Astrocyte (in vitro differentiated cells and primary cell): ENCODE measurements around the gene C2orf92. TPM values are rescaled to one million over a fixed set of nuclear protein-coding genes. Genes with fewer than 3 reads are reported as not detected.
A peak's percentile ranks its signal among the peaks of the same experiment; 100 is the strongest.

ENCODE experiments used
- DNase-seq: peaks from one replicate; pipeline ENCODE4 v3.0.0-alpha.2; 2010; ENCODE audit warnings: low read depth
- FAIRE-seq: peaks from 2 replicates; lab custom pipeline; 2011; peaks lifted over from hg19 to GRCh38; lab: Jason Lieb, UNC
- H2AFZ ChIP-seq: 2 replicates; pipeline ENCODE4 v1.6.0; 2012; ENCODE audit warnings: low read depth, low read length, inconsistent platforms
- H3K27ac ChIP-seq: 2 replicates; pipeline ENCODE4 v1.5.1; 2011; ENCODE audit warnings: low read depth, low read length, inconsistent platforms
- H3K27me3 ChIP-seq: 2 replicates; pipeline ENCODE4 v1.6.0; 2011; ENCODE audit warnings: low read length, inconsistent platforms; ENCODE audit not compliant: insufficient read depth
- H3K36me3 ChIP-seq: 2 replicates; pipeline ENCODE4 v1.5.1; 2011; ENCODE audit warnings: low read length, inconsistent platforms; ENCODE audit not compliant: insufficient read depth
- H3K4me1 ChIP-seq: 2 replicates; pipeline ENCODE4 v1.5.1; 2011; ENCODE audit warnings: low read length, inconsistent platforms; ENCODE audit not compliant: insufficient read depth
- H3K4me2 ChIP-seq: 2 replicates; pipeline ENCODE4 v1.6.0; 2012; ENCODE audit warnings: low read length, inconsistent platforms
- H3K4me3 ChIP-seq: 2 replicates; pipeline ENCODE4 v1.5.1; 2011; ENCODE audit warnings: low read depth, mild to moderate bottlenecking, low read length, inconsistent platforms; ENCODE audit not compliant: insufficient read depth
- H3K79me2 ChIP-seq: 2 replicates; pipeline ENCODE4 v1.6.0; 2012; ENCODE audit warnings: mild to moderate bottlenecking, low read length, inconsistent platforms; ENCODE audit not compliant: insufficient read depth
- H3K9ac ChIP-seq: 2 replicates; pipeline ENCODE4 v1.6.0; 2012; ENCODE audit warnings: mild to moderate bottlenecking, low read length, inconsistent platforms
- H3K9me3 ChIP-seq: 2 replicates; pipeline ENCODE4 v1.5.1; 2012; ENCODE audit warnings: low read depth, mild to moderate bottlenecking, low read length, inconsistent platforms; ENCODE audit not compliant: insufficient read depth
- H4K20me1 ChIP-seq: 2 replicates; pipeline ENCODE4 v1.6.0; 2012; ENCODE audit warnings: low read length, inconsistent platforms; ENCODE audit not compliant: insufficient read depth
- H3K27ac Mint-ChIP-seq: one replicate; pipeline ENCODE4 v1.8.0; 2021; ENCODE audit warnings: mild to moderate bottlenecking, mixed read lengths; ENCODE audit not compliant: unreplicated experiment
- H3K27me3 Mint-ChIP-seq: one replicate; pipeline ENCODE4 v1.8.0; 2021; ENCODE audit warnings: low read depth, mixed read lengths; ENCODE audit not compliant: unreplicated experiment
- H3K36me3 Mint-ChIP-seq: one replicate; pipeline ENCODE4 v1.8.0; 2021; ENCODE audit warnings: low read depth, mixed read lengths; ENCODE audit not compliant: unreplicated experiment
- H3K4me1 Mint-ChIP-seq: one replicate; pipeline ENCODE4 v1.8.0; 2021; ENCODE audit warnings: low read depth, mixed read lengths; ENCODE audit not compliant: unreplicated experiment
- H3K4me3 Mint-ChIP-seq: one replicate; pipeline ENCODE4 v1.8.0; 2021; ENCODE audit warnings: mild to moderate bottlenecking, moderate library complexity, mixed read lengths; ENCODE audit not compliant: unreplicated experiment
- H3K9me3 Mint-ChIP-seq: one replicate; pipeline ENCODE4 v1.8.0; 2021; ENCODE audit warnings: mild to moderate bottlenecking, mixed read lengths; ENCODE audit not compliant: unreplicated experiment
- EZH2 ChIP-seq: IDR thresholded peaks from 2 replicates; pipeline ENCODE4 v1.6.1; 2012; ENCODE audit warnings: mild to moderate bottlenecking, low read length, inconsistent platforms; ENCODE audit not compliant: insufficient read depth
- total RNA-seq: library from RNA; stranded (reverse); gene quantifications from 2 replicates; pipeline ENCODE4 v1.2.1, GENCODE V29; 2021
- TF ChIP-seq, protein P1 (sequence below): IDR thresholded peaks from 2 replicates; pipeline ENCODE4 v1.5.1; 2011; ENCODE audit warnings: low read depth, mild to moderate bottlenecking, inconsistent platforms, low read length, moderate library complexity; ENCODE audit not compliant: insufficient read depth

Gene C2orf92
- total RNA-seq, 1 donor from 2014 or later = 15.3 TPM

DNA sequence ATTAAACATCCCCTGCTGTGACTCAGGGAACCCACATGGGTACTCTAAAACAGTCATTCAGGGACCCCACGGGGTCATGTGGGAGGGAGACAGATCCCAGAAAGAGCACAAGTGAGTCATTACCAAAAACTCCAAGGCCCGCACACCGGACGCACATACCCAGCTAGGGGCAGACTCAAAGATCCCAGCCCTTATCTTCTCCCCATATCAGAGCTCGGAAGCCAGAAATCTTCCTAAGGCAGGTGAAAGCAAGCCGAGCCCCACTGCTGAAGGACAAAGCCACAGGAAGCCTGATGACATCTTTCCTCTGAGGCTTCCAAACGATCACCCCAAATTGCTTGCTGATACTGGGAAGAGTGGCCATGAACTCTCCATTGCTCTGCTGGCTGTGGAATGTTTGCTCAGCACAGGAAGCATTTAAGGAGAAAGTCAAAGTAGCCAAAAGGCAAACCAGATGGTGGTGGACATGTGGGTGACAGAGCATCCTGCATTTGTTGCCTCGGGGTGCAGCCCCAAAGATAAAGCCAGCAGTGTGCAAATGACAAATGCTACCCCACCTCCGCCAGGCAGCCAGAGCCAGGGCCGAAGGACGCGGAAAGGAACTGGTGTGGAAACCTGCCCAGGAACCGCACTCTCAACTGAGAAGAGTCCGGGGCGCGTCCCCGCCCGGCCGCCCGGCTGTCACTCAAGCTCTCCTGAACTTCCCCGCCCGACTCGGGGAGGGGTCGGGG, 6.5 kb upstream of the C2orf92 start:
- peak overlapping the region; percentile 94 for H3K4me2 ChIP-seq
- H2AFZ ChIP-seq = peak overlapping the region; percentile 27
- H3K27ac ChIP-seq = peak overlapping the region; percentile 93
- peaks cover 26% of the 10 kb centered on the region for H3K4me1 ChIP-seq
- peaks cover 24% of the 10 kb centered on the region for H4K20me1 ChIP-seq
- FAIRE-seq (no peak), DNase-seq (peak; percentile 89)
- peak overlapping the region; percentile 87 for H3K9ac ChIP-seq
- Mint-ChIP-seq H3K27me3 (no peaks in the 10 kb centered on the region), H3K36me3 (peaks cover 5% of the 10 kb centered on the region), H3K27ac (peak overlapping the region; percentile 99), H3K4me3 (peak overlapping the region; percentile 94), H3K9me3 (no peaks in the 10 kb centered on the region), H3K4me1 (peaks cover 29% of the 10 kb centered on the region)
- H3K79me2 ChIP-seq = peaks cover 35% of the 10 kb centered on the region
- no peaks in the 10 kb centered on the region for H3K9me3 ChIP-seq
- TF ChIP-seq EZH2 = no peak
- TF ChIP-seq, protein P1, sequence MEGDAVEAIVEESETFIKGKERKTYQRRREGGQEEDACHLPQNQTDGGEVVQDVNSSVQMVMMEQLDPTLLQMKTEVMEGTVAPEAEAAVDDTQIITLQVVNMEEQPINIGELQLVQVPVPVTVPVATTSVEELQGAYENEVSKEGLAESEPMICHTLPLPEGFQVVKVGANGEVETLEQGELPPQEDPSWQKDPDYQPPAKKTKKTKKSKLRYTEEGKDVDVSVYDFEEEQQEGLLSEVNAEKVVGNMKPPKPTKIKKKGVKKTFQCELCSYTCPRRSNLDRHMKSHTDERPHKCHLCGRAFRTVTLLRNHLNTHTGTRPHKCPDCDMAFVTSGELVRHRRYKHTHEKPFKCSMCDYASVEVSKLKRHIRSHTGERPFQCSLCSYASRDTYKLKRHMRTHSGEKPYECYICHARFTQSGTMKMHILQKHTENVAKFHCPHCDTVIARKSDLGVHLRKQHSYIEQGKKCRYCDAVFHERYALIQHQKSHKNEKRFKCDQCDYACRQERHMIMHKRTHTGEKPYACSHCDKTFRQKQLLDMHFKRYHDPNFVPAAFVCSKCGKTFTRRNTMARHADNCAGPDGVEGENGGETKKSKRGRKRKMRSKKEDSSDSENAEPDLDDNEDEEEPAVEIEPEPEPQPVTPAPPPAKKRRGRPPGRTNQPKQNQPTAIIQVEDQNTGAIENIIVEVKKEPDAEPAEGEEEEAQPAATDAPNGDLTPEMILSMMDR = no peak
- peak overlapping the region; percentile 79 for H3K4me3 ChIP-seq
- peaks cover 6% of the 10 kb centered on the region for H3K36me3 ChIP-seq
- H3K27me3 ChIP-seq = no peaks in the 10 kb centered on the region

DNA sequence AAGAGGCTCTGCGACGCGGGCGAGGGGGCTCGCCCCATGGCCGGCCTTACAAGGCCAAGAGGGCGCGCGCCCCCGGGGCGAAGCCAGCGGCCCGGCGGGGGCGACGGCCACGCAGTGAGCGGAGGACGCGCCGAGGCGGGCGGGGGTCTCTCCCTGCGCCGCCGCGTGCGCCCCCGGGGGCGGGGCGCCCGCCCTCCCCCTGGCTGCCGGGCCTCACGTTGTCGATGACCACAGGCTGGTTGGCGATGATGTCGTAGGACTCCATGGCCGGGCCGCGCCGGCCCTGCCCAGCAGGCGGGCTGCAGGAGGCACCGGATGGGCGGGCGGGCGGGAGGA, 5.9 kb upstream of the C2orf92 start:
- H3K79me2 ChIP-seq = peaks cover 35% of the 10 kb centered on the region
- peaks cover 24% of the 10 kb centered on the region for H4K20me1 ChIP-seq
- H3K36me3 ChIP-seq = peaks cover 4% of the 10 kb centered on the region
- H2AFZ ChIP-seq = peak overlapping the region; percentile 27
- H3K27ac ChIP-seq = peak overlapping the region; percentile 93
- Mint-ChIP-seq H3K27me3 (no peaks in the 10 kb centered on the region), H3K4me3 (peak overlapping the region; percentile 94), H3K4me1 (peaks cover 29% of the 10 kb centered on the region), H3K9me3 (no peaks in the 10 kb centered on the region), H3K36me3 (no peaks in the 10 kb centered on the region), H3K27ac (no peak overlapping the region)
- no peaks in the 10 kb centered on the region for H3K27me3 ChIP-seq
- H3K4me1 ChIP-seq = peaks cover 26% of the 10 kb centered on the region
- no peak for TF ChIP-seq EZH2
- TF ChIP-seq, protein P1 = no peak
- H3K4me3 ChIP-seq = peak overlapping the region; percentile 79
- FAIRE-seq = no peak
- no peak for DNase-seq
- H3K9me3 ChIP-seq = no peaks in the 10 kb centered on the region
- H3K4me2 ChIP-seq = peak overlapping the region; percentile 94
- peak overlapping the region; percentile 87 for H3K9ac ChIP-seq

DNA sequence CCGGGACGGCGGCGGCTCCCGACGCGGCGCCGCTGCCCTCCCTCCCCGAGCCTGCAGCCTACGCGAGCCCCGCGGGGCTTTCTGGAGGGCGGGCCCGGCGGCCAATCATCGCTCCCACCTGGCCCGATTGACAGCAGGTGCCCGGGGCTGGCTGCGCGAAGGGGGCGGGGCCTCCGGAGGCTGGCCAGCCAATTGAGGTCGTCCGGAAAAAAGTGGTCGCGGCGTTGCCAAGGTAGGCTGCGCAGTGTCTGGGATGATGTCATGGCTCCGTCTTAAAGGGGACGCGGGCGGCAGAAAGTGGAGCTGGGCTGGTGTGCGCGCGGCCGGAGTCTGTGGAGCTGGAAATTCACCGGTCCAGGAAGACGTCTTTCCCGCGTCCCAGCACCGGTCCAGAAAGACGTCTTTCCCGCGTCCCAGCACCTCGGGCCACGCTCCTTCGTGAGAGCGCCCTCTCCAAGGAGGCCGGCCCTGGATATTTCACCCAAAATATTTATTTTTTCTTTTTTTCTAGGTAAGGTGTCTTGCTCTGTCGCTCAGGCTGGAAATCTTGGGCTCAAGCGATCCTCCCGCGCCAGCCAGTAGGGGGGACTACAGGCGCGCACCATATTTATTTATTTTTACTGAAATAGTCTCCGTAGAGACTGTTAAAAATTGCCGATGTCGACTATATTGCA, 5.4 kb upstream of the C2orf92 start, which contains the start of gene ACTR1B:
Gene ACTR1B, minus strand, starts transcription at position 83 of the 674 bp plus-strand sequence. CDS start 154 bp downstream, outside the sequence.
- Histone ChIP-seq H3K9me3 (no peaks in the 10 kb centered on the region), H3K27me3 (no peaks in the 10 kb centered on the region), H3K4me2 (peak within 1 kb of the TSS; percentile 94), H2AFZ (peak within 1 kb of the TSS; percentile 87), H3K9ac (peak within 1 kb of the TSS; percentile 87), H3K4me3 (peak within 1 kb of the TSS; percentile 79), H3K4me1 (peaks cover 26% of the 10 kb centered on the region), H3K36me3 (no peaks in the 10 kb centered on the region), H4K20me1 (peaks cover 24% of the 10 kb centered on the region), H3K79me2 (peaks cover 35% of the 10 kb centered on the region), H3K27ac (peak within 1 kb of the TSS; percentile 93)
- Mint-ChIP-seq H3K4me3 (peak within 1 kb of the TSS; percentile 94), H3K36me3 (no peaks in the 10 kb centered on the region), H3K4me1 (peaks cover 29% of the 10 kb centered on the region), H3K9me3 (no peaks in the 10 kb centered on the region), H3K27me3 (no peaks in the 10 kb centered on the region), H3K27ac (peak within 1 kb of the TSS; percentile 99)
- DNase-seq = peak; percentile 95
- FAIRE-seq = no peak
- TF ChIP-seq, protein P1 = peak; percentile 52
- no peak for TF ChIP-seq EZH2
